SK-N-SH (cell line): ENCODE measurements around the gene VRTN. TPM values are rescaled to one million over a fixed set of nuclear protein-coding genes. Genes with fewer than 3 reads are reported as not detected.
A peak's percentile ranks its signal among the peaks of the same experiment; 100 is the strongest.

Experiments used
- CTCF ChIA-PET: fragments of 300-600, 350-600 bp; formaldehyde crosslinking; extraction: SDS; loops from one replicate; lab custom pipeline; 2021; lab: Yijun Ruan, JAX
- POLR2A ChIA-PET: fragments of 350-600 bp; sonication (Branson Sonifier 250); formaldehyde crosslinking; extraction: SDS; loops from one replicate; lab custom pipeline; 2020; ENCODE audit warnings: antibody characterized with exemption, inconsistent platforms; lab: Yijun Ruan, JAX
- DNase-seq: peaks from one replicate; pipeline ENCODE4 v3.0.0; 2012
- H2AFZ ChIP-seq: fragments of 200-600 bp; sonication (generic); 2 replicates; pipeline ENCODE4 v1.8.1; 2016; ENCODE audit warnings: antibody characterized with exemption, mild to moderate bottlenecking, low read depth
- H3F3A ChIP-seq: fragments of 200-600 bp; sonication (generic); replicated peaks from 2 replicates; pipeline ENCODE3; 2016; ENCODE audit warnings: antibody characterized with exemption, mild to moderate bottlenecking; ENCODE audit not compliant: insufficient read depth
- H3K27ac ChIP-seq, 2 experiments: fragments of 200-500 bp in 1 of 2; fragments of 200-600 bp in 1 of 2; sonication (Bioruptor generic) in 1 of 2; sonication (generic), shearing (Covaris generic) in 1 of 2; 2 replicates each; pipeline versions ENCODE4 v1.5.1 to v1.6.1; 2014 to 2016; ENCODE audit warnings: low read depth in 2 of 2, inconsistent platforms in 1 of 2, low read length in 1 of 2, mild to moderate bottlenecking in 1 of 2, mixed read lengths in 1 of 2
- H3K27me3 ChIP-seq: fragments of 200-600 bp; sonication (generic), shearing (Covaris generic); 2 replicates; pipeline ENCODE4 v1.6.1; 2016; ENCODE audit warnings: mixed run types; ENCODE audit not compliant: insufficient read depth
- H3K36me3 ChIP-seq, 2 experiments: fragments of 200-500 bp in 1 of 2; fragments of 200-600 bp in 1 of 2; sonication (Bioruptor generic) in 1 of 2; sonication (generic) in 1 of 2; replicated peaks in 1 of 2; 2 replicates each; pipeline versions ENCODE3 to v1.5.1; 2014 to 2016; ENCODE audit warnings: low read length in 1 of 2, mild to moderate bottlenecking in 1 of 2; ENCODE audit not compliant: insufficient read depth in 2 of 2, control insufficient read depth in 1 of 2
- H3K4me1 ChIP-seq, 2 experiments: fragments of 200-500 bp in 1 of 2; fragments of 200-600 bp in 1 of 2; sonication (Bioruptor generic) in 1 of 2; sonication (generic), shearing (Covaris generic) in 1 of 2; 2 replicates each; pipeline versions ENCODE4 v1.5.1 to v1.6.1; 2014 to 2016; ENCODE audit warnings: low read depth in 1 of 2, low read length in 1 of 2, mixed run types in 1 of 2; ENCODE audit not compliant: insufficient read depth in 2 of 2, control insufficient read depth in 1 of 2
- H3K4me2 ChIP-seq: fragments of 200-600 bp; sonication (generic), shearing (Covaris generic); 2 replicates; pipeline ENCODE4 v1.6.1; 2017; ENCODE audit warnings: mixed run types
- H3K4me3 ChIP-seq, 2 experiments: fragments of 200-500 bp in 1 of 2; fragments of 200-600 bp in 1 of 2; sonication (Bioruptor generic) in 1 of 2; sonication (generic), shearing (Covaris generic) in 1 of 2; 2 replicates each; pipeline versions ENCODE4 v1.5.1 to v1.8.1; 2014 to 2016; ENCODE audit warnings: low read depth in 2 of 2, inconsistent platforms in 1 of 2, low read length in 1 of 2, mild to moderate bottlenecking in 1 of 2, mixed read lengths in 1 of 2, moderate library complexity in 1 of 2
- H3K79me2 ChIP-seq: fragments of 200-600 bp; sonication (generic); 2 replicates; pipeline ENCODE4 v1.8.1; 2017; ENCODE audit warnings: mild to moderate bottlenecking; ENCODE audit not compliant: insufficient read depth
- H3K9ac ChIP-seq: fragments of 200-600 bp; sonication (generic); 2 replicates; pipeline ENCODE4 v1.6.1; 2017; ENCODE audit warnings: mixed run types
- H3K9me2 ChIP-seq: fragments of 200-600 bp; sonication (generic); 2 replicates; pipeline ENCODE4 v1.6.1; 2017; ENCODE audit warnings: mixed run types
- H3K9me3 ChIP-seq: fragments of 200-600 bp; sonication (generic); 2 replicates; pipeline ENCODE4 v1.6.1; 2017; ENCODE audit warnings: mixed run types, mild to moderate bottlenecking, moderate library complexity
- H4K20me1 ChIP-seq: fragments of 200-600 bp; sonication (generic); 2 replicates; pipeline ENCODE4 v1.6.1; 2017; ENCODE audit warnings: mild to moderate bottlenecking, mixed run types; ENCODE audit not compliant: insufficient read depth
- CHD2 ChIP-seq: fragments of 150-350 bp; IDR thresholded peaks from 2 replicates; pipeline ENCODE4 v1.6.1; 2018; ENCODE audit warnings: low read length; ENCODE audit not compliant: partially characterized antibody
- ELF1 ChIP-seq: IDR thresholded peaks from 2 replicates; pipeline ENCODE4 v1.4.0; 2012
- FOSL2 ChIP-seq: IDR thresholded peaks from 2 replicates; pipeline ENCODE4 v1.4.0; 2012; ENCODE audit warnings: low read depth, mild to moderate bottlenecking, moderate library complexity, borderline replicate concordance
- FOXM1 ChIP-seq: IDR thresholded peaks from 2 replicates; pipeline ENCODE4 v1.4.0; 2012; ENCODE audit warnings: low read depth, mild to moderate bottlenecking
- GABPA ChIP-seq: IDR thresholded peaks from 2 replicates; pipeline ENCODE4 v1.4.0; 2012; ENCODE audit warnings: low read depth, mild to moderate bottlenecking
- JUND ChIP-seq: IDR thresholded peaks from 2 replicates; pipeline ENCODE4 v1.4.0; 2012
- MEF2A ChIP-seq: IDR thresholded peaks from 2 replicates; pipeline ENCODE4 v1.4.0; 2012; ENCODE audit warnings: low read depth, borderline replicate concordance
- NRF1 ChIP-seq: IDR thresholded peaks from 2 replicates; pipeline ENCODE4 v1.6.1; 2012; ENCODE audit warnings: low read depth, mild to moderate bottlenecking, low read length
- PBX3 ChIP-seq: IDR thresholded peaks from 2 replicates; pipeline ENCODE4; 2012
- RAD21 ChIP-seq: IDR thresholded peaks from 2 replicates; pipeline ENCODE4 v1.6.1; 2012; ENCODE audit warnings: mild to moderate bottlenecking, low read length
- RCOR1 ChIP-seq: fragments of 150-350 bp; IDR thresholded peaks from 2 replicates; pipeline ENCODE4 v1.6.1; 2017; ENCODE audit warnings: antibody characterized with exemption, low read length
- REST ChIP-seq: IDR thresholded peaks from 2 replicates; pipeline ENCODE4 v1.6.1; 2012; ENCODE audit warnings: mild to moderate bottlenecking, low read depth, low read length, moderate library complexity
- RFX5 ChIP-seq: IDR thresholded peaks from 2 replicates; pipeline ENCODE4 v1.6.1; 2012; ENCODE audit warnings: mild to moderate bottlenecking, improper control_type of control experiment, low read length
- SIN3A ChIP-seq: IDR thresholded peaks from 2 replicates; pipeline ENCODE4 v1.6.1; 2012; ENCODE audit warnings: low read depth, mild to moderate bottlenecking, low read length, moderate library complexity, borderline replicate concordance
- SMC3 ChIP-seq: IDR thresholded peaks from 2 replicates; pipeline ENCODE4 v1.6.1; 2012; ENCODE audit warnings: low read depth, low read length, improper control_type of control experiment
- TEAD4 ChIP-seq: IDR thresholded peaks from 2 replicates; pipeline ENCODE4 v1.4.0; 2012; ENCODE audit warnings: mild to moderate bottlenecking, borderline replicate concordance; ENCODE audit not compliant: insufficient read depth
- USF1 ChIP-seq: IDR thresholded peaks from 2 replicates; pipeline ENCODE4 v1.4.0; 2012; ENCODE audit warnings: low read depth, borderline replicate concordance
- ZBTB33 ChIP-seq: IDR thresholded peaks from 2 replicates; pipeline ENCODE4 v1.4.0; 2012; ENCODE audit warnings: low read depth, borderline replicate concordance
- WGBS: methylation state at CpG from one replicate; pipeline ENCODE4 v1.1.6; 2017; ENCODE audit warnings: low lambda C conversion rate; 5-methylcytosine and 5-hydroxymethylcytosine counted together
- polyA plus RNA-seq, 3 experiments: library from polyadenylated mRNA; depleted of rRNA; stranded (reverse); fragments of >200 nt; gene quantifications; 2 replicates each; pipeline ENCODE4 v1.2.3, GENCODE V29; 2012

The VRTN gene
- polyA plus RNA-seq, 1 of the 3 experiments (the other 2 are of a cell fraction), result not detected

GRCh38 chr14:74325446-74325845 lies 22.8 kb upstream of the VRTN start:
- Histone ChIP-seq H3K4me1 (no peaks in the 10 kb centered on the region), H3K27me3 (no peaks in the 10 kb centered on the region), H3K9me2 (no peaks in the 10 kb centered on the region), H3K9ac (no peak overlapping the region), H3K4me3 (no peak overlapping the region), H3K79me2 (no peaks in the 10 kb centered on the region), H3F3A (no peaks in the 10 kb centered on the region), H3K36me3 (no peaks in the 10 kb centered on the region), H3K4me2 (no peak overlapping the region), H4K20me1 (no peaks in the 10 kb centered on the region), H3K27ac (no peak overlapping the region), H2AFZ (no peak overlapping the region), H3K9me3 (no peaks in the 10 kb centered on the region)
- no peak for DNase-seq
- ChIA-PET CTCF (interaction anchor here (0.7 to 3.7 kb wide), 11 partner anchors 10 to 161 kb away, joined by 3 to 37 read pairs (median 5); no protein-coding TSS in a partner anchor), POLR2A (no interaction called here)
- 42% methylated on average over 3 of the region's 3 CpGs for WGBS
- TF ChIP-seq SMC3 (no peak), REST (no peak), USF1 (no peak), RCOR1 (no peak), SIN3A (no peak), FOSL2 (no peak), ELF1 (no peak), FOXM1 (no peak), MEF2A (no peak), TEAD4 (no peak), RAD21 (no peak)
- TF ChIP-seq, all 33 proteins: peak for 0

GRCh38 chr14:74326369-74327152 lies 21.7 kb upstream of the VRTN start:
- Histone ChIP-seq H2AFZ (no peak overlapping the region), H3K4me3 (no peak overlapping the region), H3K27ac (no peak overlapping the region), H3K36me3 (no peaks in the 10 kb centered on the region), H3K27me3 (no peaks in the 10 kb centered on the region), H3K9me2 (no peaks in the 10 kb centered on the region), H3K79me2 (no peaks in the 10 kb centered on the region), H3K4me1 (no peaks in the 10 kb centered on the region), H3K9ac (no peak overlapping the region), H3F3A (no peaks in the 10 kb centered on the region), H4K20me1 (no peaks in the 10 kb centered on the region), H3K4me2 (no peak overlapping the region), H3K9me3 (no peaks in the 10 kb centered on the region)
- ChIA-PET CTCF (interaction anchor here (0.8 to 3.7 kb wide), 8 partner anchors 14 to 156 kb away, joined by 3 to 37 read pairs (median 4); no protein-coding TSS in a partner anchor), POLR2A (interaction anchor here (0.6 kb wide), 1 partner anchor 79 kb away, joined by 4 read pairs; no protein-coding TSS in a partner anchor)
- DNase-seq, result peak; percentile 10
- 47% methylated on average over 9 of the region's 10 CpGs for WGBS
- TF ChIP-seq NRF1 (no peak), PBX3 (no peak), GABPA (no peak), JUND (no peak), ELF1 (no peak), CHD2 (no peak), ZBTB33 (no peak), RFX5 (no peak)
- TF ChIP-seq, all 33 proteins: peak for 0
